ENCODE data around the gene DDX19B.
"Not testable (repeated sequence)": the region's sequence is repeated elsewhere in the genome, so short reads cannot be mapped to it uniquely, and the experiment has no call there.

DDX19B gene

DNA sequence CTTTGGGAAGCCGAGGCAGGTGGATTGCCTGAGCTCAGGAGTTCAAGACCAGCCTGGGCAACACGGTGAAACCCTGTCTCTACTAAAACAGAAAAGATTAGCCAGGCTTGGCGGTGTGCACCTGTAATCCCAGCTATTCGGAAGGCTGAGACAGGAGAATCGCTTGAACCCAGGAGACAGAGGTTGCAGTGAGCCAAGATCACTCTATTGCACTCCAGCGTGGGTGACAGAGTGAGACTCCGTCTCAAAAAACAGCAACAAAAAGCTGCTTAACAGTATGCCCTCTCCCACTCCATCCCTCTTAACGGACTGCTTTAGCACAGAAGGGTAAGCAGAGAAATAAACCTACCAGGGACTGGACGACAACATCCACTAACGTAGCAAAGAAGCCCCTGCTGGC, 31.1 kb upstream of the DDX19B start:
- H3K4me3 ChIP-seq (ENCODE audit: low read length in 2 of 2); H2BK15ac ChIP-seq (ENCODE audit: low read length); H4K8ac ChIP-seq (ENCODE audit: low read depth, low read length); H2BK5ac ChIP-seq (ENCODE audit: low read length); H3K4me1 ChIP-seq (ENCODE audit: control insufficient read depth in 2 of 2, insufficient read depth in 1 of 2, low read depth in 1 of 2, low read length in 2 of 2); H4K91ac ChIP-seq (ENCODE audit: low read depth, low read length, poor library complexity); H2BK12ac ChIP-seq (ENCODE audit: low read length); H3K27ac ChIP-seq (replicated peaks; ENCODE audit: low read length); H2AK5ac ChIP-seq (ENCODE audit: low read depth, low read length); H3K4ac ChIP-seq (ENCODE audit: low read length); H3K4me2 ChIP-seq (ENCODE audit: insufficient read depth, low read length, poor library complexity, severe bottlenecking); H3K27me3 ChIP-seq (ENCODE audit: control insufficient read depth in 3 of 3, insufficient read depth in 3 of 3, low read depth in 1 of 3, low read length in 3 of 3); H3K9me3 ChIP-seq (replicated peaks in 1 of 2; ENCODE audit: control insufficient read depth in 2 of 2, insufficient read depth in 1 of 2, low read depth in 1 of 2, low read length in 2 of 2); H2AFZ ChIP-seq (ENCODE audit: low read length); H2BK120ac ChIP-seq (ENCODE audit: low read depth, low read length); H3K18ac ChIP-seq (ENCODE audit: low read length); H3K9ac ChIP-seq (ENCODE audit: low read depth, low read length, poor library complexity); H3K23ac ChIP-seq (ENCODE audit: low read depth, low read length, poor library complexity); DNase-seq (ENCODE audit: low spot score); H3K79me1 ChIP-seq (ENCODE audit: low read depth, low read length); H3K14ac ChIP-seq (ENCODE audit: low read length): not testable (repeated sequence)
- H3K36me3 ChIP-seq (replicated peaks in 1 of 2; ENCODE audit: control insufficient read depth in 2 of 2, insufficient read depth in 2 of 2, low read length in 2 of 2) = peaks cover 50 to 96% of the 10 kb centered on the region in 2 donors
- no CpG with 5 or more reads among the region's 10 CpGs for WGBS, 2 donors (ENCODE audit: extremely low coverage in 2 of 2, insufficient read length in 2 of 2, insufficient replicate concordance in 1 of 2)

DNA sequence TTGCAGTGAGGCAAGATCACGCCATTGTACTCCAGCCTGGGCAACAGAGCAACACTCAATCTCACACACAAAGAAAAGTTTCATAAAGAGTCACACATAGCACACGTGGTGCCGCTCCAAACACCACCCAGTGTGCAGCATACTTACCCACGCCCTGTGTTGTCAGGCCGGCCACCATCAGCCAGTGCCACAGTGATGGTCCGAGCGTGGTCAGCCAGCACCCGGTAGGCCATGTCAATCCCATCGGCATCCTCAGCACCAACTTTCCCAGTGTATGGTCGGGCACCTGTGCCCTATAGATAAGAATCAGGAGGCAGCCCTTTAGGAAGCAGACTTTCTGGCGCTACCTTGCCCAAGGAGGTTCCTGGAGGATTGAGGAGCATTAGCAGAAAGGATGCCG, 29.5 kb upstream of the DDX19B start:
- no CpG with 5 or more reads among the region's 12 CpGs for WGBS, 2 donors (ENCODE audit: extremely low coverage in 2 of 2, insufficient read length in 2 of 2, insufficient replicate concordance in 1 of 2)
- Histone ChIP-seq H3K9me3 (replicated peaks in 1 of 2; ENCODE audit: control insufficient read depth in 2 of 2, insufficient read depth in 1 of 2, low read depth in 1 of 2, low read length in 2 of 2) (peaks cover 0 to 2% of the 10 kb centered on the region in 2 donors), H3K4me3 (ENCODE audit: low read length in 2 of 2) (peak overlapping the region in 1 of 2 donors; percentile 26), H4K91ac (ENCODE audit: low read depth, low read length, poor library complexity) (no peak overlapping the region), H3K79me1 (ENCODE audit: low read depth, low read length) (no peaks in the 10 kb centered on the region), H3K18ac (ENCODE audit: low read length) (no peak overlapping the region), H3K36me3 (replicated peaks in 1 of 2; ENCODE audit: control insufficient read depth in 2 of 2, insufficient read depth in 2 of 2, low read length in 2 of 2) (peaks cover 41 to 95% of the 10 kb centered on the region in 2 donors), H3K27ac (replicated peaks; ENCODE audit: low read length) (no peak overlapping the region), H3K4me2 (ENCODE audit: insufficient read depth, low read length, poor library complexity, severe bottlenecking) (no peak overlapping the region), H3K14ac (ENCODE audit: low read length) (no peak overlapping the region), H3K23ac (ENCODE audit: low read depth, low read length, poor library complexity) (peak overlapping the region; percentile 66), H3K9ac (ENCODE audit: low read depth, low read length, poor library complexity) (peak overlapping the region; percentile 30), H3K27me3 (ENCODE audit: control insufficient read depth in 3 of 3, insufficient read depth in 3 of 3, low read depth in 1 of 3, low read length in 3 of 3) (no peaks in the 10 kb centered on the region), H3K4ac (ENCODE audit: low read length) (no peak overlapping the region), H2BK120ac (ENCODE audit: low read depth, low read length) (no peak overlapping the region), H2BK5ac (ENCODE audit: low read length) (no peak overlapping the region), H2AFZ (ENCODE audit: low read length) (no peak overlapping the region), H4K8ac (ENCODE audit: low read depth, low read length) (no peak overlapping the region), H2AK5ac (ENCODE audit: low read depth, low read length) (no peak overlapping the region), H2BK15ac (ENCODE audit: low read length) (no peak overlapping the region), H2BK12ac (ENCODE audit: low read length) (no peak overlapping the region), H3K4me1 (ENCODE audit: control insufficient read depth in 2 of 2, insufficient read depth in 1 of 2, low read depth in 1 of 2, low read length in 2 of 2) (no peaks in the 10 kb centered on the region)
- no peak for DNase-seq (ENCODE audit: low spot score)

DNA sequence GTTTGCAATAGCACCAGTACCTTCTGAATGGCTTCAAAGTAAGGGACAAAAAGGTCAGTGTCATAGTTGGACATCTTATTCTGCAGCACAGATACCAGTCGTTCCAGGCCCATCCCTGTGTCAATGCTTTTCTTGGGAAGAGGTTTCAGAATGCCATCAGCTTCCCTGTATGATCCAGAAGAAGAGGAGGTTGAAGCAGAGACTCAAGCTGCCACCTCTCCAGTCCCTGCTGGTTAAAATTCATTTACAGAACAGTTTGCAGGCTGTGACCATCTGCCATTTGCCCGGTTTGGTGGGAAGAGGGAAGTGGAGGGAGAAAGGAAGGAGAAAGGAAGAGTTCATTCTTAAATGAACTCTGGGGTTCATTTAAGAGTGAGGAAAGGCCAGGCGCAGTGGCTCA, 28.8 kb upstream of the DDX19B start:
- no peaks in the 10 kb centered on the region for H3K79me1 ChIP-seq (ENCODE audit: low read depth, low read length)
- no peak for DNase-seq (ENCODE audit: low spot score)
- H2AFZ ChIP-seq (ENCODE audit: low read length) = no peak overlapping the region
- H3K14ac ChIP-seq (ENCODE audit: low read length) = no peak overlapping the region
- no peak overlapping the region for H2BK15ac ChIP-seq (ENCODE audit: low read length)
- no peak overlapping the region for H4K91ac ChIP-seq (ENCODE audit: low read depth, low read length, poor library complexity)
- H3K4me3 ChIP-seq (ENCODE audit: low read length in 2 of 2) = no peak overlapping the region
- no peak overlapping the region for H3K23ac ChIP-seq (ENCODE audit: low read depth, low read length, poor library complexity)
- no peak overlapping the region for H2AK5ac ChIP-seq (ENCODE audit: low read depth, low read length)
- no peak overlapping the region for H3K4ac ChIP-seq (ENCODE audit: low read length)
- no peak overlapping the region for H3K4me2 ChIP-seq (ENCODE audit: insufficient read depth, low read length, poor library complexity, severe bottlenecking)
- H2BK120ac ChIP-seq (ENCODE audit: low read depth, low read length) = no peak overlapping the region
- H3K9me3 ChIP-seq (replicated peaks in 1 of 2; ENCODE audit: control insufficient read depth in 2 of 2, insufficient read depth in 1 of 2, low read depth in 1 of 2, low read length in 2 of 2) = peaks cover 0 to 2% of the 10 kb centered on the region in 2 donors
- no peak overlapping the region for H3K18ac ChIP-seq (ENCODE audit: low read length)
- no peak overlapping the region for H2BK5ac ChIP-seq (ENCODE audit: low read length)
- peaks cover 37 to 95% of the 10 kb centered on the region in 2 donors for H3K36me3 ChIP-seq (replicated peaks in 1 of 2; ENCODE audit: control insufficient read depth in 2 of 2, insufficient read depth in 2 of 2, low read length in 2 of 2)
- no peaks in the 10 kb centered on the region for H3K27me3 ChIP-seq (ENCODE audit: control insufficient read depth in 3 of 3, insufficient read depth in 3 of 3, low read depth in 1 of 3, low read length in 3 of 3)
- H3K27ac ChIP-seq (replicated peaks; ENCODE audit: low read length) = no peak overlapping the region
- no peaks in the 10 kb centered on the region for H3K4me1 ChIP-seq (ENCODE audit: control insufficient read depth in 2 of 2, insufficient read depth in 1 of 2, low read depth in 1 of 2, low read length in 2 of 2)
- WGBS, 2 donors (ENCODE audit: extremely low coverage in 2 of 2, insufficient read length in 2 of 2, insufficient replicate concordance in 1 of 2) = no CpG with 5 or more reads among the region's 3 CpGs
- no peak overlapping the region for H4K8ac ChIP-seq (ENCODE audit: low read depth, low read length)
- no peak overlapping the region for H3K9ac ChIP-seq (ENCODE audit: low read depth, low read length, poor library complexity)
- H2BK12ac ChIP-seq (ENCODE audit: low read length) = no peak overlapping the region

DNA sequence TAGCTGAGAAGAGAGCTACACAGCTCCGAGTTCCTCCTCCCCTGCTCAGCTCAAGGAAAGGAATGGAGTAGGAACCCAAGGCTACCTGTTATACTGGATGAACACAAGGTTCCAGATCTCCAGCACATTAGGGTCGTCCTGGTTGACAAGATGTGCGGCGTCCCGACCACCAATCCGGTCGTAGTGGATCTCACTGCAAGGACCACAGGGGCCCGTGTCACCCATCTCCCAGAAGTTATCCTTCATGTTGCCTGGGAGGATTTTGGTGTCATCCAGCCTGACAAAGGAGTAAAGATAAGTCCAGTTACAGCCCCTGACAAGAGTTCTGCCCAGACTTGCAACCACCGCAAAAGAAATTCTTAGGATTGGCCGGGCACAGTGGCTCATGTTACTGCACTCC, 27.3 kb upstream of the DDX19B start:
- no peak overlapping the region for H3K4me2 ChIP-seq (ENCODE audit: insufficient read depth, low read length, poor library complexity, severe bottlenecking)
- no peak overlapping the region for H4K91ac ChIP-seq (ENCODE audit: low read depth, low read length, poor library complexity)
- no peaks in the 10 kb centered on the region for H3K4me1 ChIP-seq (ENCODE audit: control insufficient read depth in 2 of 2, insufficient read depth in 1 of 2, low read depth in 1 of 2, low read length in 2 of 2)
- no peak overlapping the region for H2BK15ac ChIP-seq (ENCODE audit: low read length)
- H3K23ac ChIP-seq (ENCODE audit: low read depth, low read length, poor library complexity) = no peak overlapping the region
- no peak overlapping the region for H2BK5ac ChIP-seq (ENCODE audit: low read length)
- peaks cover 31 to 95% of the 10 kb centered on the region in 2 donors for H3K36me3 ChIP-seq (replicated peaks in 1 of 2; ENCODE audit: control insufficient read depth in 2 of 2, insufficient read depth in 2 of 2, low read length in 2 of 2)
- no peaks in the 10 kb centered on the region for H3K79me1 ChIP-seq (ENCODE audit: low read depth, low read length)
- no peak overlapping the region for H3K14ac ChIP-seq (ENCODE audit: low read length)
- H3K9me3 ChIP-seq (replicated peaks in 1 of 2; ENCODE audit: control insufficient read depth in 2 of 2, insufficient read depth in 1 of 2, low read depth in 1 of 2, low read length in 2 of 2) = peaks cover 0 to 2% of the 10 kb centered on the region in 2 donors
- no peak overlapping the region for H3K9ac ChIP-seq (ENCODE audit: low read depth, low read length, poor library complexity)
- H2BK12ac ChIP-seq (ENCODE audit: low read length) = no peak overlapping the region
- no peak for DNase-seq (ENCODE audit: low spot score)
- WGBS, 2 donors (ENCODE audit: extremely low coverage in 2 of 2, insufficient read length in 2 of 2, insufficient replicate concordance in 1 of 2) = no CpG with 5 or more reads among the region's 10 CpGs
- H4K8ac ChIP-seq (ENCODE audit: low read depth, low read length) = no peak overlapping the region
- H3K27ac ChIP-seq (replicated peaks; ENCODE audit: low read length) = no peak overlapping the region
- no peak overlapping the region for H2AFZ ChIP-seq (ENCODE audit: low read length)
- H2AK5ac ChIP-seq (ENCODE audit: low read depth, low read length) = no peak overlapping the region
- H2BK120ac ChIP-seq (ENCODE audit: low read depth, low read length) = no peak overlapping the region
- H3K18ac ChIP-seq (ENCODE audit: low read length) = no peak overlapping the region
- H3K4me3 ChIP-seq (ENCODE audit: low read length in 2 of 2) = no peak overlapping the region
- no peaks in the 10 kb centered on the region for H3K27me3 ChIP-seq (ENCODE audit: control insufficient read depth in 3 of 3, insufficient read depth in 3 of 3, low read depth in 1 of 3, low read length in 3 of 3)
- H3K4ac ChIP-seq (ENCODE audit: low read length) = no peak overlapping the region

Data from neuronal stem cell (in vitro differentiated cells).